ENCODE results near the gene FAM20A. TPM values are rescaled to one million over a fixed set of nuclear protein-coding genes. Genes with fewer than 3 reads are reported as not detected.
"Not testable (repeated sequence)": the region's sequence is repeated elsewhere in the genome, so short reads cannot be mapped to it uniquely, and the experiment has no call there.

FAM20A gene
- total and polyA plus RNA-seq, 4 donors: 14.9 to 72.0 (median 58.6) TPM

DNA sequence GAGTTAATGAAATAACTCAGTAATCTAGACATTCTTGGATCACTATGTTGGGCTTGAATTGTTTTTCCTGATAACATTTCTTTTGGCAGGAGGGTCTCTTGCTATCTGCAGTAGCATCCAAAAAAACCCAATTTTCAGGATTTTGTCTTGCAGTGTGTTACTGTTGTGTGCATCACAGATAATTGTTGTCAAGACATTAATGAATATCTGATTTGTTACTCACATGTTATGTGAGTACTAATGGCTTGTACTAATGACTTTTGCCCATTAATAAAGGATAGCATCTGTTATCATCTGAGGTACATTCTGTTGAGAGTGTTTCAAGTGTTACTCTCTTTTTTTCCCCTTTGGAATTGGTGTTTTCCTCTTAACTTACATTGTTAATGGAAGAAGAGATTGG is 78.9 kb downstream of the FAM20A start (continued):
- TF ChIP-seq, protein P1, sequence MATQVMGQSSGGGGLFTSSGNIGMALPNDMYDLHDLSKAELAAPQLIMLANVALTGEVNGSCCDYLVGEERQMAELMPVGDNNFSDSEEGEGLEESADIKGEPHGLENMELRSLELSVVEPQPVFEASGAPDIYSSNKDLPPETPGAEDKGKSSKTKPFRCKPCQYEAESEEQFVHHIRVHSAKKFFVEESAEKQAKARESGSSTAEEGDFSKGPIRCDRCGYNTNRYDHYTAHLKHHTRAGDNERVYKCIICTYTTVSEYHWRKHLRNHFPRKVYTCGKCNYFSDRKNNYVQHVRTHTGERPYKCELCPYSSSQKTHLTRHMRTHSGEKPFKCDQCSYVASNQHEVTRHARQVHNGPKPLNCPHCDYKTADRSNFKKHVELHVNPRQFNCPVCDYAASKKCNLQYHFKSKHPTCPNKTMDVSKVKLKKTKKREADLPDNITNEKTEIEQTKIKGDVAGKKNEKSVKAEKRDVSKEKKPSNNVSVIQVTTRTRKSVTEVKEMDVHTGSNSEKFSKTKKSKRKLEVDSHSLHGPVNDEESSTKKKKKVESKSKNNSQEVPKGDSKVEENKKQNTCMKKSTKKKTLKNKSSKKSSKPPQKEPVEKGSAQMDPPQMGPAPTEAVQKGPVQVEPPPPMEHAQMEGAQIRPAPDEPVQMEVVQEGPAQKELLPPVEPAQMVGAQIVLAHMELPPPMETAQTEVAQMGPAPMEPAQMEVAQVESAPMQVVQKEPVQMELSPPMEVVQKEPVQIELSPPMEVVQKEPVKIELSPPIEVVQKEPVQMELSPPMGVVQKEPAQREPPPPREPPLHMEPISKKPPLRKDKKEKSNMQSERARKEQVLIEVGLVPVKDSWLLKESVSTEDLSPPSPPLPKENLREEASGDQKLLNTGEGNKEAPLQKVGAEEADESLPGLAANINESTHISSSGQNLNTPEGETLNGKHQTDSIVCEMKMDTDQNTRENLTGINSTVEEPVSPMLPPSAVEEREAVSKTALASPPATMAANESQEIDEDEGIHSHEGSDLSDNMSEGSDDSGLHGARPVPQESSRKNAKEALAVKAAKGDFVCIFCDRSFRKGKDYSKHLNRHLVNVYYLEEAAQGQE (IDR thresholded peaks at IDR 0.05): no peak
- TF ChIP-seq RAD21 (IDR thresholded peaks at IDR 0.05) (no peak), TAF1 (conservative IDR thresholded peaks at IDR 0.05) (no peak)

DNA sequence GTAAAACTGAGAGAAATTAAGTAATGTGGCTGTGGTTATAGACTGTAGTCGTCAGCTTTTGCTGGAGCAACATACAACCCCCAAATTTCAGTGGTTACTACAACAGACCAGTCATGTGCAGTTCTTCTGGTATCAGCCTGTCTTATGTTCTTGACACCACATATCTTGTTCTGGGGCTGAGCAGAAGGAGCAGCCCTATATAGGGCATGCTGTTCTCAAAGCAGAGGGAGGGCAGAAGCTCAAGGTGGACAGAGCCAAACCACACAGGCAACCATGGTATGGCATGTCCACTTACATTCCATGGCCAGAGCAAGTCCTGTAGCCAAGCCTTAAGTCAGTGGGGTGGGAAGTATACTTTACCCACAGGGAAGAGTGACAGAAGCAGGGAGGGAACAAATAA is 81.3 kb downstream of the FAM20A start:
- no peak for DNase-seq (ENCODE audit: low spot score)
- Histone ChIP-seq H3K4me3 (ENCODE audit: low read depth in 1 of 3, low read length in 3 of 3) (no peak overlapping the region), H3K9ac (ENCODE audit: low read depth in 1 of 2, low read length in 2 of 2) (no peak overlapping the region), H3K36me3 (ENCODE audit: control insufficient read depth in 4 of 4, insufficient read depth in 3 of 4, low read depth in 1 of 4, low read length in 3 of 4) (peaks cover 9 to 54% (median 25%) of the 10 kb centered on the region in 4 donors), H3K9me3 (ENCODE audit: control insufficient read depth in 4 of 4, low read length in 3 of 4) (no peaks in the 10 kb centered on the region), H3K27ac (ENCODE audit: low read depth in 1 of 2, low read length in 2 of 2) (no peak overlapping the region), H3K27me3 (ENCODE audit: control insufficient read depth in 4 of 4, insufficient read depth in 4 of 4, low read length in 3 of 4) (no peaks in the 10 kb centered on the region), H3K4me1 (ENCODE audit: control insufficient read depth in 4 of 4, insufficient read depth in 4 of 4, low read length in 3 of 4) (peaks cover 0 to 12% (median 6%) of the 10 kb centered on the region in 4 donors)
- no peak for TF ChIP-seq FOXA2 (IDR thresholded peaks at IDR 0.05)
- TF ChIP-seq HNF4A (conservative IDR thresholded peaks at IDR 0.05): no peak
- no peak for TF ChIP-seq JUND (IDR thresholded peaks at IDR 0.05)
- no peak for TF ChIP-seq TAF1 (conservative IDR thresholded peaks at IDR 0.05)
- 90% methylated on average over 1 of the region's 1 CpG for WGBS

DNA sequence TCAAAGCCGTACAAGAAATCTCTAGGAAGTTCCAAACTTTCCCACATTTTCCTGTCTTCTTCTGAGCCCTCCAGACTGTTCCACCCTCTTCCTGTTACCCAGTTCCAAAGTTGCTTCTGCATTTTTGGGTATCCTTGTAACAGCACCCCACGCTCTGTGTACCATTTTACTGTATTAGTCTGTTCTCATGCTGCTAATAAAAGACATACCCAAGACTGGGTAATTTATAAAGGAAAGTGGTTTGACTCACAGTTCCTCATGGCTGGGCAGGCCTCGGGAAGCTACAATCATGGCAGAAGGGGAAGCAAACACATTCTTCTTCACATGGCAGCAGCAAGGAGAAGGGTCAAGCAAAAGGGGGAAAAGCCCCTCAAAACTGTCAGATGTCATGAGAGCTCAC is 82.1 kb downstream of the FAM20A start:
- H3K9me3 ChIP-seq (ENCODE audit: control insufficient read depth in 4 of 4, low read length in 3 of 4); H3K27me3 ChIP-seq (ENCODE audit: control insufficient read depth in 4 of 4, insufficient read depth in 4 of 4, low read length in 3 of 4); H3K4me3 ChIP-seq (ENCODE audit: low read depth in 1 of 3, low read length in 3 of 3); H3K9ac ChIP-seq (ENCODE audit: low read depth in 1 of 2, low read length in 2 of 2); H3K27ac ChIP-seq (ENCODE audit: low read depth in 1 of 2, low read length in 2 of 2); DNase-seq (ENCODE audit: low spot score): not testable (repeated sequence)
- Histone ChIP-seq H3K4me1 (ENCODE audit: control insufficient read depth in 4 of 4, insufficient read depth in 4 of 4, low read length in 3 of 4) (peaks cover 2 to 21% (median 8%) of the 10 kb centered on the region in 4 donors), H3K36me3 (ENCODE audit: control insufficient read depth in 4 of 4, insufficient read depth in 3 of 4, low read depth in 1 of 4, low read length in 3 of 4) (peaks cover 9 to 51% (median 22%) of the 10 kb centered on the region in 4 donors)
- 86% methylated on average over 3 of the region's 3 CpGs for WGBS

DNA sequence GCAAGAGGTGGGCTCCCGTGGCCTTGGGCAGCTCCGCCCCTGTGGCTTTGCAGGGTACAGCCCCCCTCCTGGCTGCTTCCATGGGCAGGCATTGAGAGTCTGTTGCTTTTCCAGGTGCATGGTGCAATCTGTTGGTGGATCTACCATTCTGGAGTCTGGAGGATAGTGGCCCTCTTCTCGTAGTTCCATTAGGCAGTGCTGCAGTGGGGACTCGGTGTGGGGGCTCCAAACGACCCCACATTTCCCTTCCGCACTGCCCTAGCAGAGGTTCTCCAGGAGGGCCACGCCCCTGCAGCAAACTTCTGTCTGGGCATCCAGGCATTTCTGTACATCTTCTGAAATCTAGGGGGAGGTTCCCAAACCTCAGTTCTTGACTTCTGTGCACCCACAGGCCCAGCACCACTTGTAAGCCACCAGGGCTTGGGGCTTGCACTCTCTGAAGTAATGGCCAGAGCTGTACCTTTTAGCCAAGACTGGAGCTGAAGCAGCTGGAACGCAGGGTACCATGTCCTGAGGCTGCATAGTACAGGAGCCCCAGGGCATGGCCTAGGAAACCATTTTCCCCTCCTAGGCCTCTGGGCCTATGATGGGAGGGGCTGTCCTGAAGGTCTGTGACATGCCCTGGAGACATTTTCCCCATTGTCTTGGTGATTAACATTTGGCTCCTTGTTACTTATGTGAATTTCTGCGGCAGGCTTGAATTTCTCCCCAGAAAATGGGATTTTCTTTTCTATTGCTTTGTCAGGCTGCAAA is 82.9 kb downstream of the FAM20A start:
- Histone ChIP-seq H3K4me3 (ENCODE audit: low read depth in 1 of 3, low read length in 3 of 3) (no peak overlapping the region), H3K27ac (ENCODE audit: low read depth in 1 of 2, low read length in 2 of 2) (no peak overlapping the region), H3K4me1 (ENCODE audit: control insufficient read depth in 4 of 4, insufficient read depth in 4 of 4, low read length in 3 of 4) (peaks cover 2 to 29% (median 13%) of the 10 kb centered on the region in 4 donors), H3K9me3 (ENCODE audit: control insufficient read depth in 4 of 4, low read length in 3 of 4) (no peaks in the 10 kb centered on the region), H3K36me3 (ENCODE audit: control insufficient read depth in 4 of 4, insufficient read depth in 3 of 4, low read depth in 1 of 4, low read length in 3 of 4) (peaks cover 8 to 44% (median 14%) of the 10 kb centered on the region in 4 donors), H3K27me3 (ENCODE audit: control insufficient read depth in 4 of 4, insufficient read depth in 4 of 4, low read length in 3 of 4) (no peaks in the 10 kb centered on the region), H3K9ac (ENCODE audit: low read depth in 1 of 2, low read length in 2 of 2) (no peak overlapping the region)
- DNase-seq (ENCODE audit: low spot score): no peak
- 94% methylated on average over 9 of the region's 9 CpGs for WGBS
- TF ChIP-seq HNF4A (conservative IDR thresholded peaks at IDR 0.05): no peak
- TF ChIP-seq, protein P1 (IDR thresholded peaks at IDR 0.05): no peak
- no peak for TF ChIP-seq TAF1 (conservative IDR thresholded peaks at IDR 0.05)
- TF ChIP-seq, protein P2, sequence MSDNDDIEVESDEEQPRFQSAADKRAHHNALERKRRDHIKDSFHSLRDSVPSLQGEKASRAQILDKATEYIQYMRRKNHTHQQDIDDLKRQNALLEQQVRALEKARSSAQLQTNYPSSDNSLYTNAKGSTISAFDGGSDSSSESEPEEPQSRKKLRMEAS (IDR thresholded peaks at IDR 0.05): no peak
- TF ChIP-seq RXRA (IDR thresholded peaks at IDR 0.05): no peak
- no peak for TF ChIP-seq FOXA1 (IDR thresholded peaks at IDR 0.05)
- no peak for TF ChIP-seq FOXA2 (IDR thresholded peaks at IDR 0.05)
- TF ChIP-seq SP1 (IDR thresholded peaks at IDR 0.05): no peak
- TF ChIP-seq, protein P3, sequence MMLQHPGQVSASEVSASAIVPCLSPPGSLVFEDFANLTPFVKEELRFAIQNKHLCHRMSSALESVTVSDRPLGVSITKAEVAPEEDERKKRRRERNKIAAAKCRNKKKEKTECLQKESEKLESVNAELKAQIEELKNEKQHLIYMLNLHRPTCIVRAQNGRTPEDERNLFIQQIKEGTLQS (IDR thresholded peaks at IDR 0.05): no peak
- no peak for TF ChIP-seq JUND (IDR thresholded peaks at IDR 0.05)
- TF ChIP-seq EGR1 (IDR thresholded peaks at IDR 0.05; ENCODE audit: low read depth in 2 of 2): no peak
- TF ChIP-seq, protein P4, sequence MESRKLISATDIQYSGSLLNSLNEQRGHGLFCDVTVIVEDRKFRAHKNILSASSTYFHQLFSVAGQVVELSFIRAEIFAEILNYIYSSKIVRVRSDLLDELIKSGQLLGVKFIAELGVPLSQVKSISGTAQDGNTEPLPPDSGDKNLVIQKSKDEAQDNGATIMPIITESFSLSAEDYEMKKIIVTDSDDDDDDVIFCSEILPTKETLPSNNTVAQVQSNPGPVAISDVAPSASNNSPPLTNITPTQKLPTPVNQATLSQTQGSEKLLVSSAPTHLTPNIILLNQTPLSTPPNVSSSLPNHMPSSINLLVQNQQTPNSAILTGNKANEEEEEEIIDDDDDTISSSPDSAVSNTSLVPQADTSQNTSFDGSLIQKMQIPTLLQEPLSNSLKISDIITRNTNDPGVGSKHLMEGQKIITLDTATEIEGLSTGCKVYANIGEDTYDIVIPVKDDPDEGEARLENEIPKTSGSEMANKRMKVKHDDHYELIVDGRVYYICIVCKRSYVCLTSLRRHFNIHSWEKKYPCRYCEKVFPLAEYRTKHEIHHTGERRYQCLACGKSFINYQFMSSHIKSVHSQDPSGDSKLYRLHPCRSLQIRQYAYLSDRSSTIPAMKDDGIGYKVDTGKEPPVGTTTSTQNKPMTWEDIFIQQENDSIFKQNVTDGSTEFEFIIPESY (IDR thresholded peaks at IDR 0.05): no peak
- no peak for TF ChIP-seq HNF4G (IDR thresholded peaks at IDR 0.05)
- no peak for TF ChIP-seq NR2F2 (IDR thresholded peaks at IDR 0.05)
- TF ChIP-seq GABPA (IDR thresholded peaks at IDR 0.05 in 1 of 2, conservative IDR thresholded peaks at IDR 0.05 in 1 of 2): no peak
